ENCODE results near the gene MAST2. TPM values are rescaled to one million over a fixed set of nuclear protein-coding genes. Genes with fewer than 3 reads are reported as not detected.
A peak's percentile ranks its signal among the peaks of the same experiment; 100 is the strongest.
"Not testable (repeated sequence)": the region's sequence is repeated elsewhere in the genome, so short reads cannot be mapped to it uniquely, and the experiment has no call there.

The MAST2 gene
- total and polyA plus RNA-seq, 11 donors = 56.8 to 123 (median 79.7) TPM

DNA sequence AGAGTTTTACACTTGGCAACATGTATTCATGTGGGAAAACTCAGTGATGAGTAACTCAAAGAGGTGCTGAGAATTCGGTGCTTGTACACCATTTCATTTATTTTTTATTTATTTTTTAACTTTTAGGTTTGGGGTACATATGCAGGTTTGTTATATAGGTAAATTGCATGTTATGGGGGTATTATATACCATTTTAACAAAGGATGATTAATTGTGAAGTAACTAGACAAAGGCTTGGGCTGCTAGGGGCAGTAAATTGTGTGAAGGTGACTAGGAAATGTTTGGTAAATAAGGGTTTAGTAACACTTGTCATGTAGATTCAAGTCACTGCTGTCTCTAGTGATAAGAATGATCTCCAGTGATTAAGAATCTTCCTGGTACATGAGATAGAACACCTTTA lies 139.0 kb downstream of the MAST2 start:
- Histone ChIP-seq H3K36me3 (peaks cover 0 to 7% (median 0%) of the 10 kb centered on the region in 9 donors), H3K27ac (no peak overlapping the region), H3K9me3 (peaks cover 0 to 13% (median 0%) of the 10 kb centered on the region in 12 donors), H3K4me3 (no peak overlapping the region), H3K27me3 (no peaks in the 10 kb centered on the region), H3K4me1 (peaks cover 0 to 26% (median 5%) of the 10 kb centered on the region in 12 donors)
- 92 to 100% (median 93%) methylated on average over 1 of the region's 1 CpG for WGBS, 4 donors
- intact Hi-C loops (cut with DNase I) = no loop called here
- DNase-seq (no peak), ATAC-seq (no peak)
- TF ChIP-seq CTCF (IDR thresholded peaks at IDR 0.05) (no peak), POLR2A (IDR thresholded peaks at IDR 0.05) (no peak)

DNA sequence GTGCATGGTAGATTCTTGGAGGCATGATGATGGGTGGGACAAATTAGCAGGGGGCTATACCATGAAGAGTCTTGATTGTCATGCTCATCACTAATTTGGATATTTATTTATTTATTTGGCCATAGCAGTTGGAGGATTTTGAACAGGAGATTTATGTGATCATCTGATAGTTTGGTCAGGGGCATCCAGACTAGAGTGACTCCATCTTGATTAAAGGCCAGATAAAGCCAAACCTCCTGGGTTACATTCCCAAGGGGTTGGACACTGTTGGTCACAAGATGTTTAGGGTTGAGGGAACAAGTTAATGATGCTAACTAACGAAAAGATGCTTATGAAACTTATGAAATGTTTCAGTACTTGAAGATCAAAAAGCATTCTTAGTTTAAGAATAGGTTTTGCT lies 139.8 kb downstream of the MAST2 start:
- TF ChIP-seq POLR2A (IDR thresholded peaks at IDR 0.05) (no peak), CTCF (IDR thresholded peaks at IDR 0.05) (no peak)
- no peak overlapping the region for H3K27ac ChIP-seq
- ATAC-seq = no peak
- peaks cover 0 to 20% (median 0%) of the 10 kb centered on the region in 12 donors for H3K9me3 ChIP-seq
- H3K4me3 ChIP-seq = no peak overlapping the region
- H3K36me3 ChIP-seq = peaks cover 0 to 12% (median 0%) of the 10 kb centered on the region in 9 donors
- peaks cover 0 to 26% (median 5%) of the 10 kb centered on the region in 12 donors for H3K4me1 ChIP-seq
- intact Hi-C loops (cut with DNase I) = no loop called here
- no peaks in the 10 kb centered on the region for H3K27me3 ChIP-seq
- WGBS, 4 donors = 0 to 72% (median 59%) methylated on average over 1 of the region's 1 CpG
- no peak for DNase-seq

DNA sequence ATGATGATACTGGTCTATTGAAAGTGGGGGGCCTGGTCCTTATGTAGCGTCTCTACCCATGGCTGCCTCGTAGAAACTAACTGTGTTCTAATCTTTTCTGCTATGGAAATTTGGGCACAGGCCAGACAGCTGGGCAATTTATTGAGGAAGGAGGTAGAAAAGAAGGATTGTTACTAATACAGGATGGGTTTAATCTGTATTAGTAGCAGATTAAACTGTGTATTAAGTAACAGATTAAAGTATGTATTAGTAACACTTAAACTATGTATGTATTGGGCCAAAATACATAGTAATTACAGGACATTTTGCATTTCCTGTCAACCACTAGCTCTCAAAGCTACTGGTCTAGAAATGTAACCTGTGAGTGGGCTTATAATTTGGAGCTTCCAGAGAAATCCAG lies 142.0 kb downstream of the MAST2 start:
- WGBS, 4 donors = 22 to 42% (median 36%) methylated on average over 2 of the region's 2 CpGs
- no peak for DNase-seq
- Histone ChIP-seq H3K9me3 (peaks cover 0 to 26% (median 0%) of the 10 kb centered on the region in 12 donors), H3K4me1 (peaks cover 0 to 26% (median 5%) of the 10 kb centered on the region in 12 donors), H3K27ac (no peak overlapping the region), H3K27me3 (no peaks in the 10 kb centered on the region), H3K4me3 (no peak overlapping the region), H3K36me3 (peaks cover 0 to 21% (median 0%) of the 10 kb centered on the region in 9 donors)
- no peak for TF ChIP-seq CTCF (IDR thresholded peaks at IDR 0.05)
- no peak for TF ChIP-seq POLR2A (IDR thresholded peaks at IDR 0.05)
- peak in 1 of 4 donors; percentile 64 for ATAC-seq
- intact Hi-C loops (cut with DNase I) = no loop called here

- H3K4me3 ChIP-seq; H3K27ac ChIP-seq; intact Hi-C loops (cut with DNase I); ATAC-seq; DNase-seq; H3K27me3 ChIP-seq: not testable (repeated sequence)
- 87 to 95% (median 90%) methylated on average over 2 of the region's 2 CpGs for WGBS, 4 donors
- H3K9me3 ChIP-seq = peaks cover 0 to 13% (median 0%) of the 10 kb centered on the region in 12 donors
- peaks cover 0 to 41% (median 17%) of the 10 kb centered on the region in 12 donors for H3K4me1 ChIP-seq
- peaks cover 0 to 14% (median 0%) of the 10 kb centered on the region in 9 donors for H3K36me3 ChIP-seq
Observed at GRCh38 chr1:45949462-45949861, 146.1 kb downstream of the MAST2 start.

GRCh38 chr1:45952072-45952471 lies 148.7 kb downstream of the MAST2 start:
- no peak for DNase-seq
- intact Hi-C loops (cut with DNase I) = no loop called here
- Histone ChIP-seq H3K27me3 (no peaks in the 10 kb centered on the region), H3K4me3 (no peak overlapping the region), H3K4me1 (peaks cover 0 to 28% (median 13%) of the 10 kb centered on the region in 12 donors), H3K27ac (no peak overlapping the region), H3K9me3 (peaks cover 0 to 13% (median 0%) of the 10 kb centered on the region in 12 donors), H3K36me3 (peaks cover 0 to 14% (median 0%) of the 10 kb centered on the region in 9 donors)
- TF ChIP-seq POLR2A (IDR thresholded peaks at IDR 0.05) = no peak
- no peak for TF ChIP-seq CTCF (IDR thresholded peaks at IDR 0.05)
- WGBS, 4 donors = 85 to 94% (median 92%) methylated on average over 2 of the region's 2 CpGs
- ATAC-seq = no peak

Data from heart left ventricle (tissue), 16 donors.